DMS114 treated with DMSO at 0.1 percent for 48 hours (cell line): ENCODE results near the gene THAP12.

Experiments used
- DNase-seq: peaks from one replicate; lab custom pipeline; 2025; ENCODE audit not compliant: unreplicated experiment; lab: John Stamatoyannopoulos, UW

The THAP12 gene

GRCh38 chr11:76307978-76308747 is 72.8 kb downstream of the THAP12 start:
- DNase-seq: no peak

- DNase-seq: no peak
These were observed 73.5 kb downstream of the THAP12 start for GRCh38 chr11:76307396-76307795.

- no peak for DNase-seq
These were observed 77.5 kb downstream of the THAP12 start for GRCh38 chr11:76303399-76303798.

GRCh38 chr11:76302996-76303395 is 77.9 kb downstream of the THAP12 start:
- DNase-seq: no peak
